GM12878 (cell line): Measurements from ENCODE around the gene SOX11. TPM values are rescaled to one million over a fixed set of nuclear protein-coding genes. Genes with fewer than 3 reads are reported as not detected.

Experiments
- ATAC-seq: fragments of 200-7000 bp; cut with Tn5 transposase; 3 replicates; pipeline ENCODE4 v1.9.1; 2020; ENCODE audit warnings: mild to moderate bottlenecking, moderate library complexity
- BruUV-seq: library from RNA; stranded (reverse); fragments of 400-500 nt; replicated peaks from 2 replicates; lab custom pipeline; 2021; lab: Mats Ljungman, UMichigan
- CTCF ChIA-PET: fragments of 300-600 bp; sonication (Branson Sonifier 250); formaldehyde crosslinking; extraction: SDS; loops from one replicate; lab custom pipeline; 2021; ENCODE audit warnings: inconsistent platforms; lab: Yijun Ruan, JAX
- POLR2A ChIA-PET: fragments of 350-600 bp; formaldehyde crosslinking; extraction: SDS; loops from one replicate; lab custom pipeline; 2021; ENCODE audit warnings: inconsistent platforms; lab: Charles Lee
- RAD21 ChIA-PET: fragments of 300-600 bp; sonication (Branson Sonifier 250); formaldehyde crosslinking; loops from one replicate; lab custom pipeline; 2023; ENCODE audit warnings: antibody characterized with exemption; ENCODE audit not compliant: unreplicated experiment; lab: Charles Lee
- SMC1A ChIA-PET: fragments of 300-600 bp; sonication (Branson Sonifier 250); formaldehyde crosslinking; loops from one replicate; lab custom pipeline; 2023; ENCODE audit not compliant: unreplicated experiment, uncharacterized antibody; lab: Charles Lee
- DNase-seq: peaks from one replicate; pipeline ENCODE4 v3.0.0-alpha.2; 2011; ENCODE audit warnings: low read depth, low spot score
- FAIRE-seq: peaks from 3 replicates; lab custom pipeline; 2011; peaks lifted over from hg19 to GRCh38; lab: Jason Lieb, UNC
- H2AFZ ChIP-seq: 2 replicates; pipeline ENCODE4 v1.6.0; 2011; ENCODE audit warnings: low read depth, low read length, control low read depth; ENCODE audit not compliant: control insufficient read depth
- H3K27ac ChIP-seq: 2 replicates; pipeline ENCODE4 v1.5.1; 2011; ENCODE audit warnings: control low read depth; ENCODE audit not compliant: control insufficient read depth, insufficient read depth
- H3K27me3 ChIP-seq, 2 experiments: replicated peaks in 1 of 2; 2 replicates each; pipeline versions ENCODE4 v1.6.0 to v1.6.1; 2011; ENCODE audit warnings: low read length in 1 of 2; ENCODE audit not compliant: control insufficient read depth in 2 of 2, insufficient read depth in 2 of 2
- H3K36me3 ChIP-seq, 2 experiments: 2 replicates each; pipeline ENCODE4 v1.5.1; 2011; ENCODE audit warnings: low read length in 1 of 2; ENCODE audit not compliant: control insufficient read depth in 2 of 2, insufficient read depth in 2 of 2
- H3K4me1 ChIP-seq: 2 replicates; pipeline ENCODE4 v1.6.1; 2011; ENCODE audit warnings: mild to moderate bottlenecking, low read length, moderate library complexity, mixed read lengths; ENCODE audit not compliant: control insufficient read depth, insufficient read depth
- H3K4me2 ChIP-seq: 2 replicates; pipeline ENCODE4 v1.6.0; 2011; ENCODE audit warnings: control low read depth; ENCODE audit not compliant: control insufficient read depth, insufficient read depth
- H3K4me3 ChIP-seq: fragments of 200-600 bp; sonication (generic); 2 replicates; pipeline ENCODE4 v1.5.1; 2016
- H3K79me2 ChIP-seq: 2 replicates; pipeline ENCODE4 v1.6.0; 2011; ENCODE audit warnings: low read length; ENCODE audit not compliant: control insufficient read depth, insufficient read depth
- H3K9ac ChIP-seq: 2 replicates; pipeline ENCODE4 v1.8.0; 2011; ENCODE audit warnings: low read length, control low read depth, mixed read lengths; ENCODE audit not compliant: control insufficient read depth, insufficient read depth
- H3K9me3 ChIP-seq: replicated peaks from 3 replicates; pipeline ENCODE4 v1.5.1; 2011; ENCODE audit warnings: mild to moderate bottlenecking, low read length; ENCODE audit not compliant: control insufficient read depth, insufficient read depth
- H4K20me1 ChIP-seq: 2 replicates; pipeline ENCODE4 v1.6.0; 2011; ENCODE audit not compliant: control insufficient read depth, insufficient read depth
- CBX3 ChIP-seq: fragments of 200-600 bp; sonication (generic); IDR thresholded peaks from 2 replicates; pipeline ENCODE4 v1.6.1; 2016; ENCODE audit warnings: low read depth, borderline replicate concordance
- CHD2 ChIP-seq: IDR thresholded peaks from 2 replicates; pipeline ENCODE4 v1.6.1; 2011; ENCODE audit warnings: low read depth, low read length, improper control_type of control experiment, borderline replicate concordance
- CREB1 ChIP-seq: IDR thresholded peaks from 2 replicates; pipeline ENCODE4 v1.6.1; 2012; ENCODE audit warnings: low read depth, mild to moderate bottlenecking, inconsistent platforms
- CUX1 ChIP-seq: IDR thresholded peaks from 2 replicates; pipeline ENCODE4 v1.6.1; 2012; ENCODE audit warnings: improper control_type of control experiment, low read depth, low read length; ENCODE audit not compliant: insufficient replicate concordance
- GATAD2B ChIP-seq: fragments of 450-650 bp; conservative IDR thresholded peaks from 2 replicates; pipeline ENCODE4 v1.6.1; 2017; ENCODE audit warnings: low read depth, mild to moderate bottlenecking, moderate library complexity
- HCFC1 ChIP-seq: fragments of 150-350 bp; IDR thresholded peaks from 2 replicates; pipeline ENCODE4 v1.6.1; 2014; ENCODE audit warnings: low read length
- PKNOX1 ChIP-seq: fragments of 450-650 bp; IDR thresholded peaks from 2 replicates; pipeline ENCODE4 v1.6.1; 2016; ENCODE audit warnings: mild to moderate bottlenecking
- RELA ChIP-seq: fragments of 450-650 bp; IDR thresholded peaks from 2 replicates; pipeline ENCODE4 v1.8.0; 2014; ENCODE audit warnings: borderline replicate concordance; ENCODE audit not compliant: partially characterized antibody
- RUNX3 ChIP-seq: IDR thresholded peaks from 2 replicates; pipeline ENCODE4 v1.6.1; 2012; ENCODE audit warnings: low read length, inconsistent platforms
- SRF ChIP-seq, 2 experiments: IDR thresholded peaks; 2 replicates each; pipeline ENCODE4 v1.6.1; 2011; ENCODE audit warnings: low read depth in 2 of 2, low read length in 2 of 2, mild to moderate bottlenecking in 1 of 2, moderate library complexity in 1 of 2
- SUPT20H ChIP-seq: IDR thresholded peaks from 2 replicates; pipeline ENCODE4 v1.6.1; 2011; ENCODE audit warnings: low read depth, mild to moderate bottlenecking, low read length, moderate library complexity, borderline replicate concordance; ENCODE audit not compliant: control insufficient read depth
- TBL1XR1 ChIP-seq: IDR thresholded peaks from 2 replicates; pipeline ENCODE4 v1.6.1; 2012; ENCODE audit warnings: low read depth, low read length, improper control_type of control experiment
- TCF7 ChIP-seq: IDR thresholded peaks from 2 replicates; pipeline ENCODE4 v1.6.1; 2014; ENCODE audit warnings: antibody characterized with exemption, borderline replicate concordance
- WGBS: methylation state at CpG from one replicate; pipeline ENCODE4 v1.1.6; 2016; ENCODE audit warnings: low lambda C conversion rate; ENCODE audit not compliant: insufficient replicate concordance, insufficient coverage; ENCODE audit errors: missing lambda C conversion rate; 5-methylcytosine and 5-hydroxymethylcytosine counted together
- in situ Hi-C: fragments of 300-500 bp; cut with MboI; formaldehyde crosslinking; loops from 9 replicates; pipeline ENCODE4 v1.14.3; 2018; ENCODE audit warnings: mixed read lengths
- intact Hi-C: fragments of 100-400 bp; cut with micrococcal nuclease; formaldehyde crosslinking; loops from one replicate; pipeline ENCODE4 v1.14.2; 2022; ENCODE audit not compliant: unreplicated experiment
- polyA plus RNA-seq, 11 experiments: library from polyadenylated mRNA; depleted of rRNA in 4 of 11; unstranded in 6 of 11; stranded (reverse) in 5 of 11; fragments of >200 nt; fragmentation: Nextera tagmentation in 4 of 11; fragmentation: Illumina TruSeq in 1 of 11; extraction: Ambion mirVana in 4 of 11; extraction: Trizol in 1 of 11; gene quantifications; 1 replicate in 1 of 11; 2 replicates in 10 of 11; pipeline versions ENCODE4 v1.2.1 to v1.2.3, GENCODE V29; 2011 to 2016; ENCODE audit warnings: inconsistent platforms in 2 of 11, missing spikeins in 2 of 11, low read depth in 1 of 11
- total RNA-seq, 4 experiments: library from RNA; depleted of rRNA in 3 of 4; stranded (reverse); fragments of >200 nt in 3 of 4; fragmentation: Illumina TruSeq in 1 of 4; extraction: Trizol in 1 of 4; gene quantifications; 2 replicates each; pipeline versions ENCODE4 v1.2.1 to v1.2.3, GENCODE V29; 2013 to 2021

Gene SOX11
- total and polyA plus RNA-seq, 10 of the 15 experiments (the other 5 are each of a cell fraction or from before 2014, with no cell fraction given): 0.03 to 0.04 (median 0.03) TPM; not detected in 7

GRCh38 chr2:5694306-5694705 is 2.1 kb downstream of the SOX11 start:
- H3K36me3 ChIP-seq: no peaks in the 10 kb centered on the region
- in situ Hi-C loops (no loop called here), intact Hi-C loops (no loop called here)
- peaks cover 0 to 9% of the 10 kb centered on the region in 2 experiments; a peak in 3 of 4 replicates for H3K27me3 ChIP-seq
- FAIRE-seq (no peak), DNase-seq (no peak), ATAC-seq (no peak)
- H3K4me1 ChIP-seq: no peaks in the 10 kb centered on the region
- CTCF ChIA-PET: no interaction called here
- SMC1A ChIA-PET: no interaction called here
- H3K4me2 ChIP-seq: no peak overlapping the region
- BruUV-seq: no TSS peak
- H4K20me1 ChIP-seq: no peaks in the 10 kb centered on the region
- no peaks in the 10 kb centered on the region for H3K79me2 ChIP-seq
- POLR2A ChIA-PET: interaction anchor here (0.6 kb wide), 1 partner anchor 192 kb away, joined by 3 read pairs; no protein-coding TSS in a partner anchor
- RAD21 ChIA-PET: no interaction called here
- no peak overlapping the region for H3K27ac ChIP-seq
- H3K4me3 ChIP-seq: no peak overlapping the region
- no peak for TF ChIP-seq HCFC1
- TF ChIP-seq TCF7: no peak
- no peak for TF ChIP-seq GATAD2B
- TF ChIP-seq CREB1: no peak
- TF ChIP-seq RELA: no peak
- no peak for TF ChIP-seq CHD2
- TF ChIP-seq SUPT20H: no peak
- TF ChIP-seq TBL1XR1: no peak
- TF ChIP-seq PKNOX1: no peak
- TF ChIP-seq CBX3: no peak
- no peak for TF ChIP-seq CUX1
- TF ChIP-seq SRF (IDR thresholded peaks at IDR 0.05; ENCODE audit: low read depth in 2 of 2, low read length in 2 of 2): no peak
- no peak for TF ChIP-seq RUNX3
- H3K9ac ChIP-seq: no peak overlapping the region
- 14% methylated on average over 9 of the region's 9 CpGs for WGBS
- peaks cover 2% of the 10 kb centered on the region; the same call in 2 of the 3 replicates for H3K9me3 ChIP-seq
- H2AFZ ChIP-seq: no peak overlapping the region
